GM10266 (cell line): ENCODE measurements around the gene IGLL1.
"Not testable (repeated sequence)": the region's sequence is repeated elsewhere in the genome, so short reads cannot be mapped to it uniquely, and the experiment has no call there.

Source experiments
- DNase-seq: peaks from one replicate; pipeline ENCODE4 v3.0.0; 2012; ENCODE audit errors: extremely low spot score
- TF ChIP-seq, protein P1 (sequence below): IDR thresholded peaks from 2 replicates; pipeline ENCODE4 v1.5.1; 2012; ENCODE audit warnings: mild to moderate bottlenecking, low read depth; ENCODE audit not compliant: control insufficient read depth, insufficient read depth; ENCODE audit errors: missing control alignments

The IGLL1 gene

DNA sequence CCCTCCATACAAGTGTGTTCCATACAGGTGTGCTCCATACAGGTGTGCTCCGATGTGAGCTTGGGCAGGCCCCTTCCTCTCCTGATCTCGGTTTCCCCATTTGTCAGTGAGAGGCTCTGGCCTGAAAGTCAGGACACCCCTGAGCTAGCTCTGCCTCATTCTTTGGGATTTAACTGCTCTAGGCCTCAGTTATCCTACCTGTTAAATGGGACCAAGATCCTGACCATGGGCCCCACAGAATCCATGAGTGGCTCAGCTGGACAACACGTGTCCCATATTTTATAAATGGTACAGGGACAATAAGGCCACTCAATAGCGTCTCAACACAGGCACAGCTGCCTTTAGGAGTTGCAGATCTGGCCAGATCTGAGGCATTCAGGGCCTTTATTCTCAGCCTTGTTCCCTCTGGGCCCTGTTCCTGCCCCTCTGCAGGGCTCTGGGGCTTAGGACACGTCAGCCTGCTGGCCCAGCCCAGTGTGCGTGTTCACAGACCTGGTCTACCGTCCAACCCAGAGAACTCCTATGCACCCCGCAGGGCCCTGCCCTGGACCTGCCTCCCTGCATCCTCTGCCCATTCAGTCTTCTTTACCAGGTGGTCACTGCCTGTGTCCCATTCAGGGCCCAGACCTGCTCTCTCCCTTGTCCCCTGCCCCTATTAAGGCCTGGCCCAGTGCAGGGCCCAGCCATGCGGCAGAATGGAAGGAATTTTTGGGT lies 18.9 kb upstream of the IGLL1 start:
- DNase-seq: no peak
- TF ChIP-seq, protein P1, sequence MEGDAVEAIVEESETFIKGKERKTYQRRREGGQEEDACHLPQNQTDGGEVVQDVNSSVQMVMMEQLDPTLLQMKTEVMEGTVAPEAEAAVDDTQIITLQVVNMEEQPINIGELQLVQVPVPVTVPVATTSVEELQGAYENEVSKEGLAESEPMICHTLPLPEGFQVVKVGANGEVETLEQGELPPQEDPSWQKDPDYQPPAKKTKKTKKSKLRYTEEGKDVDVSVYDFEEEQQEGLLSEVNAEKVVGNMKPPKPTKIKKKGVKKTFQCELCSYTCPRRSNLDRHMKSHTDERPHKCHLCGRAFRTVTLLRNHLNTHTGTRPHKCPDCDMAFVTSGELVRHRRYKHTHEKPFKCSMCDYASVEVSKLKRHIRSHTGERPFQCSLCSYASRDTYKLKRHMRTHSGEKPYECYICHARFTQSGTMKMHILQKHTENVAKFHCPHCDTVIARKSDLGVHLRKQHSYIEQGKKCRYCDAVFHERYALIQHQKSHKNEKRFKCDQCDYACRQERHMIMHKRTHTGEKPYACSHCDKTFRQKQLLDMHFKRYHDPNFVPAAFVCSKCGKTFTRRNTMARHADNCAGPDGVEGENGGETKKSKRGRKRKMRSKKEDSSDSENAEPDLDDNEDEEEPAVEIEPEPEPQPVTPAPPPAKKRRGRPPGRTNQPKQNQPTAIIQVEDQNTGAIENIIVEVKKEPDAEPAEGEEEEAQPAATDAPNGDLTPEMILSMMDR: no peak

DNA sequence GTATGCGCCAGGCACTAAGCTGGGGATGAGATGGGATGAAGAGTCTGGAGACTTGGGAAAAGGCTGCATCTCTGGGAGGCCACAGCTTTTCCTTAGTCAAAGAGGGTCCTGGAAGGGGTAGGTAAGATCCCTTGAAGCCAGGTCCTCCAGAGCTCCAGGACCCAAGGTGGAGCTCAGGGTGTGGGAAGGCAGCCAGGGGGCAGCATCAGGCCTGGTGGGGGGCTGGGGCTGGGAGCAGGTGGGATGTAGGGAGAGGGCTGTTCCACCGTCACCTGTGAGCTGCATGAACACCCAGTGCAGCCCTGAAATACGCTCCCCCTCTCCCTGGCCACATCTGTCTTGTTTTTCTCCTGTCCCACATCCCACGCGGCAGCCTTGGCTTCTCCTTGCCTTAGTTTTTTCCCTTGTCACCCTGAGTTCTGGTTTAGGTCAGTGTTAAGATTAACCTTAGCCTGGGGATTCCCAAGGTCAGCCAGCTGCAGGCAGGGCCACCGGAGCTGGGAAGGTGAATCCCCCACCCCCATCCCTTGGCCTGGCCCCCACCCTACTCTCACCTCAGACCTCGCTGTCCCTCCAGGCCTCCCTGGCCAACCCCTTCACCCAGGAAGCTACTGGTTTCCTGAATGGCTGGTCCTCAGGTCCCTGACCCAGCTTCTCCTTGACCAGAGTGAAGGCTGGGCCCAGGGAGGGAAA lies 17.6 kb upstream of the IGLL1 start:
- not testable (repeated sequence) for DNase-seq

DNA sequence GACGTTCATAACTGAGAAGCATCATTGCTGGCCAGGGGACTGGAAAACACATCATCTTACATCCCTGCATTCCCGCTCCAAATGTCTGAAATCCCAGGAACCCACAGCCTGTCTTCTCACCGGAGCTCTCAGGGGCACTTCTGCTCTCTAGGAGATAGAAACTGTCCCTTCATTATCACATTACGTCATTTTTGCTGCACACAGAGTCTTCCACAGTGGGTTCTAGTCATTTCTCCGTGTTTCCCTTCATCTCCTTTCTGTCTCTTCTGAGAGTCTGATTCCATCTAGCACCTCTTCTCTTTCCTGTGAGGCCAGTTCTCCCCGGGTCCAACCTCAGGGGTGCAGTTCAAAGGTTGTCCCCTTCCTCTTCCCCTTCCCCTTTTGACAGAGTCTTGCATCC lies 15.8 kb upstream of the IGLL1 start:
- DNase-seq: not testable (repeated sequence)

DNA sequence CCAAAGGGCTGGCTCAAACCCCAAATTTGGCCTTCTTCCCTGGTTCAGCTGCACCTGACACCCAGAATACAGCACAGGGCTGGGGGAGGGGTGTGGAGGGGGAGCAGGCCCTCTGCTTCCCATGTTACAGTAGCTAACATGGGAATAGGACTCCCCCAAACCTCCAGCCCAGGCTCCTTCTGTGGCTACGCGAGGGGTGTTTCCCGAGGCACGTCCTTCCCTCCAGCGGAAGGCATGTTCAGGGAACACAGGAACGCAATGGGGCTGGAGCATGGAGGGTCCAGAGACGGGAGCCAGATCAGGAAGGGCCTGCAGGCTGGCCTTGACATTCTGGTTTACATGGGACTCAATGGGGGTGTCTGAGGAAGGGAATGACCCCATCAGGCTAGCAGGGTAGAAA lies 11.8 kb upstream of the IGLL1 start:
- DNase-seq: no peak
- TF ChIP-seq, protein P1: no peak

DNA sequence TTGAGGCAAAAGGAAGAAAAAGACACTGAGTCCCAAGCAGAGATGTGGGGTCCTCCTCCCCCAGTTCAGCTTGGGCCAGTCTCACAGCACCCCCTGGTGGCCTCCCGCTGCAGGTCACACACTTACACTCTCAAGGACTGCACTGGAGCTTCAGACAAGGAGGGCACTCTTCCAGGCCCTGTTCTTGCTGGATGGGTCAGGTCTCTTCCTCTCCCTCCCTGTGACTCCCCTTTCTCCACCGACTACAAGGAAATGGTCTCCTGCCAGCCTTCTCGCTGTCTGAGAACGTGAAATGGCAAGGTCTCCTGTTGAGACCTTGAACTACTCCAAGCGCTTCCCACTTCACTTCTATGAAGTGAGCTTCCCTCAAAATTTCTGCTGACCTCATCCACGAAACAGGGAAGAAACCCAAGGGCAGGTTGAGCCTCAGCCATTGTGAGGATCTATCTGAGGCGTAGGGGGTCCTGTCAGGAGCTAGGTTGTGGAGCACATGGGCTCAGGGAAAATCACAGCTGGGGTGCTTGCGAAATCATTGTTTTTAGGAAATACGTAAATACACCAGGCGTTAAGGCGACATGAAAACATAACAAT lies 11.2 kb upstream of the IGLL1 start:
- TF ChIP-seq, protein P1: peak; percentile 84
- peak; percentile 67 for DNase-seq

DNA sequence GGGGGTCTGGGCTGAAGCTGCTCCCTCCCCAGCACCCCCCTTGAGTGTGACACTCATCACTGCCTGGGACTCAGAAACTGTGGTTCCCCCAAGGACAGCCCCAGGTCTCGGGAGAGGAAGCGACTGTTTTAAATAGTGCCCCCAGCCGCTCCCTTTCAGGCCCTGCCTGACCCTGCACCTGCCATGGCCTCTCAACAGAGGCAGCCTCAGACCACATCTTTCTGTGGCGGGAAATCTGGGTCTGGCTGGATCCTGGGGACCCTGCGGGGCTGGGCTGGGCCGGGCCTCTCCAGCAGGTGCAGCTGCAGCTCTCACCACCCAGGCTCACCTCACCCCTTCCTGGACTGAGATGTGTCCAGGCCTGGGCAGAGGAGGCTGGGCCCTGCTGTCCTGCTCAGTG lies 3.7 kb upstream of the IGLL1 start:
- DNase-seq: no peak
- TF ChIP-seq, protein P1: no peak

DNA sequence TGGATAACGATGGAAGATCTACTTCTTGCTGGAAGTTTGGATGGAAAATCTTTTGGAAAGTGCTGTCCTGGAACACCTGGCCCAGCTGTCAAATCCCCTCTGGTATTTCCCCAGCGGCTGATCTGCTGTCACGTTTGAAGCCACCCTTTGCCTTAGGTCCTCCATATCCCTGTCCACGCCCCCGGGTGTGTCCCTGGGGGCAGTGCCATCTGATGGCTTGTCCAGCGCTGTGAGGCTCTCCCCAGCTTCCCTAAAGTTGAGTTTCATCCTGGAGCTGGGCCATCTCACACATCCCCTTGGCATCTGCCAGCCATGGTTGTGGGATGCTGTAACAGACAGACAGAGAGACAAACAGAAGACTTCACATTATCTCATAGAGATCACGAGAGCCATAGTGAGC lies 3.1 kb upstream of the IGLL1 start:
- TF ChIP-seq, protein P1: no peak
- no peak for DNase-seq

DNA sequence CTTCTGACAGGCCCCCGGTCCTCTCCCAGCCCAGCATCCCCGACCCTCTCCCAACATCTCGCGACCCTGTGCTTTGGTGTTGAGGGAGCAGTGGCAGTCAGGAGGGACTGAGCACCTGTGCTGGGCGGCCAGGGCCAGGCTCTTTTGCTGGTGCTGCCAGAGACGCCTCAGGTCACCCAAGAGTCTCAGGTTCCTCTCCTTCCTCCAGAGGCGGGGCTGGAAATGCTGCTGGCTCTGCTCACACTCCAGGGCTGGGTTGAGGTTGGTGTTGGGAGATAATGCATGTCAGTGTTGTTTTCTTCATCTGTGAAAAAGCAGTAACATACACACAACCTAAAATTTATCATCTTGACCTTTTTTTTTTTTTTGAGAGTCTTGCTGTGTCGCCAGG lies 1.2 kb upstream of the IGLL1 start:
- no peak for DNase-seq
- TF ChIP-seq, protein P1: no peak
